H1 (cell line): Measurements from ENCODE around the gene LHX8. TPM values are rescaled to one million over a fixed set of nuclear protein-coding genes. Genes with fewer than 3 reads are reported as not detected.

Experiments used
- CBX8 ChIP-seq: fragments of 300-800, 300-1000 bp; sonication (generic); IDR thresholded peaks from 2 replicates; pipeline ENCODE4 v1.7.1; 2016; ENCODE audit warnings: low read depth, low read length, borderline replicate concordance
- CEBPB ChIP-seq: IDR thresholded peaks from 2 replicates; pipeline ENCODE4 v1.6.1; 2012; ENCODE audit warnings: low read depth, low read length
- CHD2 ChIP-seq: IDR thresholded peaks from 2 replicates; pipeline ENCODE4 v1.6.1; 2012; ENCODE audit warnings: low read length, improper control_type of control experiment
- TEAD4 ChIP-seq: IDR thresholded peaks from 2 replicates; pipeline ENCODE4 v1.6.1; 2012; ENCODE audit warnings: low read depth, low read length, inconsistent platforms, mixed read lengths
- polyA plus RNA-seq, 7 experiments: library from polyadenylated mRNA; depleted of rRNA in 3 of 7; stranded (reverse) in 5 of 7; unstranded in 2 of 7; fragments of >200 nt in 5 of 7; fragments of 200-250 nt in 2 of 7; gene quantifications; 1 replicate in 5 of 7; 2 replicates in 1 of 7; 4 replicates in 1 of 7; pipeline versions ENCODE4 v1.2.1 to v1.2.3, GENCODE V29; 2011 to 2013; ENCODE audit warnings: missing spikeins in 2 of 7, mixed read lengths in 2 of 7
- total RNA-seq: library from RNA; stranded (reverse); fragmentation: NEBNext Ultra II Directional; extraction: Animal tissue kit (Norgen Biotek cat#: 25700); gene quantifications from 2 replicates; pipeline ENCODE4 v1.2.1, GENCODE V29; 2021
- TF ChIP-seq, protein P1 (sequence below), 3 experiments: IDR thresholded peaks; 1 replicate in 2 of 3; 2 replicates in 1 of 3; pipeline versions ENCODE4 v1.5.1 to v1.6.1; 2011; ENCODE audit warnings: low read length in 3 of 3, mild to moderate bottlenecking in 3 of 3, inconsistent platforms in 2 of 3, low read depth in 1 of 3, moderate library complexity in 1 of 3; ENCODE audit not compliant: insufficient read depth in 1 of 3; ENCODE audit errors: control extremely low read depth in 1 of 3

The LHX8 gene
- total and polyA plus RNA-seq, 2 of the 8 experiments (the other 6 are each of a cell fraction or from before 2014, with no cell fraction given) = 0.50 to 1.2 TPM

DNA sequence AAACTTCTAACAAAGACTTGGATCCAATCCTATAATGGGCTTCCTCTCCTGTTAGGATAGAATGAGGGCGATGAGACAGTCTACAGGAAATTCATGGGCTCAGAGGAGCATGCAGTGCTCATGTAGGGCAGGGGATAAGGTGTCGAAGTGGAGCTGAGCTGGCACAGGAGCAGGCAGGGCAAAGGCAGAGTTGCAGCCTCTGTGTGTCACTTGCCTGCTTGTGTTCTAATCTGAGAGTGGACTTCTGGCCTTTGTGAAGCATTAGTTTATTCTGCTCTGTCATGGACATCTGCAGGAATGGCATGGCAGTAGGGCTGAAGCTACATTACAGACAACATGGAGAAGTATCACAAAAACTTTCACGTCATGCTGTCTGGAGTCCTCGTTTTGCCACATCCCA is 32.6 kb downstream of the LHX8 start (continued):
- no peak for TF ChIP-seq CBX8
- TF ChIP-seq CEBPB = no peak
- no peak for TF ChIP-seq TEAD4
- no peak for TF ChIP-seq CHD2
- TF ChIP-seq, protein P1, sequence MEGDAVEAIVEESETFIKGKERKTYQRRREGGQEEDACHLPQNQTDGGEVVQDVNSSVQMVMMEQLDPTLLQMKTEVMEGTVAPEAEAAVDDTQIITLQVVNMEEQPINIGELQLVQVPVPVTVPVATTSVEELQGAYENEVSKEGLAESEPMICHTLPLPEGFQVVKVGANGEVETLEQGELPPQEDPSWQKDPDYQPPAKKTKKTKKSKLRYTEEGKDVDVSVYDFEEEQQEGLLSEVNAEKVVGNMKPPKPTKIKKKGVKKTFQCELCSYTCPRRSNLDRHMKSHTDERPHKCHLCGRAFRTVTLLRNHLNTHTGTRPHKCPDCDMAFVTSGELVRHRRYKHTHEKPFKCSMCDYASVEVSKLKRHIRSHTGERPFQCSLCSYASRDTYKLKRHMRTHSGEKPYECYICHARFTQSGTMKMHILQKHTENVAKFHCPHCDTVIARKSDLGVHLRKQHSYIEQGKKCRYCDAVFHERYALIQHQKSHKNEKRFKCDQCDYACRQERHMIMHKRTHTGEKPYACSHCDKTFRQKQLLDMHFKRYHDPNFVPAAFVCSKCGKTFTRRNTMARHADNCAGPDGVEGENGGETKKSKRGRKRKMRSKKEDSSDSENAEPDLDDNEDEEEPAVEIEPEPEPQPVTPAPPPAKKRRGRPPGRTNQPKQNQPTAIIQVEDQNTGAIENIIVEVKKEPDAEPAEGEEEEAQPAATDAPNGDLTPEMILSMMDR (IDR thresholded peaks at IDR 0.05; ENCODE audit: control extremely low read depth in 1 of 3, insufficient read depth in 1 of 3, low read depth in 1 of 3, low read length in 3 of 3) = no peak
